Measurements from ENCODE around the gene SRCIN1.

The SRCIN1 gene

DNA sequence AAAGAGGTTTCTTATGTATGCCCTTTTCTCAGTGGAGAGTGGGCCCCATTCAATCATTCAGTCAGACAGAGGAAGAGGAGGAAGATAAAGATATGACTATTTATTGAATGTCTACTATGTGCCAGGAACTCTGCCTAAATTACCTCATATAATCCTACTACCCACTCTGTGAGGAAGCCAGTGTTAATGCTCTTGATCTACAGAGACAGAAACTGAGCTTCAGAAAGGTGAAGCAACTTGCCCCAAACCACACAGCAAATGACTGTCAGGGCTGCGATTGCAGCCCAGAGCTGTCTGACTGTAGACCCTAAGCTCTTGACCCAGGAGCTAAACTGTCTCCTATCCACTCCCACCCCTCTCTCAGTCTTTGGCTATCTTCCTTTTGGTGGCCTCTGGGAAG, 8.4 kb downstream of the SRCIN1 start:
- DNase-seq, result no peak

DNA sequence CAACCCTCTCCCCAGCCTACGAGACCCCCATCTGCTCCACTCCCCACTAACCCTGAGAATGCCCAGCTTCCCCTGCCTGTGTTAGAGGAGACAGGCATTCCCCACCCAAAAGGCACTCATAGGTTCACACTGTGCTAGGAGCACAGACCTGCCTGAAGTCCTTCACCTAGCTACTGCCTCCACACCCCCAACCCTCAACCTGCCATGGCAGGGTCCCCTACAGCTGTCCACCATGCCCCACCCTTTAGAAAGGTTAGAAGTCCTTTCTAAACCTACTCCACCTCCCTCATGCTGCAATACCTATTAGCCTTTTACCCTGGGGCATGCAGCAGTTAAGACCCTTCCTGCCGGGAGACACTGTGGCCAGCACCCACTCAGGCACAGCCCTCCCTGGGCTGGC, 9.1 kb downstream of the SRCIN1 start:
- DNase-seq, result no peak

DNA sequence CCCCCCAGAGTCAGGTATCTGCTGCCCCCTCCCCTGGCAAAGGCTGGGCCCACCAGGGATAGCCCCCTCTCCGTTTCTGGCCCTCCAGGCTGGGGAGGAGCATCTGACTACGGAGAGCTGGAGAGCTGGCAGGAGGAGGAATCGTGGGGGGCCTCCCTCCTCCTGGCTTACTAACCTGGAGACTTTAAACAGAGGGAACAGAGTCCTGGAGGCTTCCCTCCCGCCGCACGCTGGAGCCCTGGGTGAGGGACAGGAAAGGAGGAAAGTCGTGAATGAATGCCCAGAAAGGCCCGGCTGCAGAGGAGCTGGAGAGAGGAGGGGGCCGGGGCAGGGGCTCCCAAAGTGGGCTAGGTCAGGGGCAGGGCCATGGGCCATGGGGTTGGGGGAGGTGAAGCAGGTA, 9.9 kb downstream of the SRCIN1 start:
- no peak for DNase-seq

DNA sequence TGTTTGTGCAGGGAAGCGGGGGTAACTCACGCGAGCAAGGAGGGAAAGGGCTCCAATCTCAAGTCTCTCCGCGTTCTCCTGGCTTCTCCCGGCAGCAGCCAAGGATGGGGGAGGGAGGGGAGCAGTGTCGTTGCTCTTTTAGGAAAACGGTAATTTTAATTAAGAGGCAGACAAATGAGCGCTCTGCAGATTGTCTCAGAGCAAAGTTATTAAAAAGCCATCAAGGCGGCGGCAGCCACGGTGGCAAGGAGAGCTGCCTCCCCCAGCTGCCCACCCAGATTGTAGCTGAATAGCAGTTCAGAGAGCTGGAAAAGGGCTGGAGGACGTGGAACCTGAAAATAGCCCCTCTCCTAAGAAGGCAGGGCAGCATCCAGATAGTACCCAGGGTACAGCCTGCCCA, 11.6 kb downstream of the SRCIN1 start:
- no peak for DNase-seq

DNA sequence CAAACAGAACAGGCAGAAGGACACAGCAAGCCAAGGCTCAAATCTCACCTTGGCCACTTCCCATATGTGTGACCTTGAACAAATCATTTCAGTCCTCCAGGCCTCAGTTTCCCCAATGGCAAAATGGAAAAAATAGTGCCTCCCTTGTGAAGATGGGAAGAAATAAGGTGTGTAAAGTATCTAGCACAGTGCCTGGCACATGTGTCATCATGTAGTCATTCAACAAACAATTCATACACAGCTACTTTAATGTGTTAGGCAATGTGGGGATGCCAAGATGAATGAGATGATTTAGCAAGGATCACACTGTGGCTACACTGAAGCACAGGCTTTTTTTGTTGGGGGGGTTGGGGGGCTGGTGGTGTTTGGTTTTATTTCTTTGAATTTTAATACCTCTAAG, 13.3 kb downstream of the SRCIN1 start:
- no peak for DNase-seq

- peak; percentile 9 for DNase-seq
These were observed 14.0 kb downstream of the SRCIN1 start for GRCh38 chr17:38591759-38592241.

GRCh38 chr17:38590988-38591758, 14.6 kb downstream of the SRCIN1 start:
- no peak for DNase-seq

- no peak for DNase-seq
These were observed 16.2 kb downstream of the SRCIN1 start for GRCh38 chr17:38589462-38590114.

DNA sequence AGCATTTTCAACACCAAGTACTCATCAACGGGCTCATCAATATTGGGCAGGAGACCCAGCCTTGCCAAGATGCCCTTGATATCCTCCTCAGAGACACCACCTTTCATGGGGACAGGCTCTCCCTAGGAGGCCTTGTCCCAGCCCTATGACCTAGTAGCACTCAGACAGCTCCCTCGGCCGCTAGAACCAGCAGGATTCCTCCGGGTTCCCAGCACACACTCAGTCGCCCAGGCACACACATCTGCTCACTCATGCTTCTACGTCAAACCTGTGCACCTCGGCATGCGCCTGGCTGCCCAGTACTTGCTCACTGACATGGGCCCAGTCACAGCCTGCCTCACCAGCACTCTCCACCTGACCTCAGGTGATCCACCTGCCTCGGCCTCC, 17.0 kb downstream of the SRCIN1 start:
- DNase-seq, result no peak

DNA sequence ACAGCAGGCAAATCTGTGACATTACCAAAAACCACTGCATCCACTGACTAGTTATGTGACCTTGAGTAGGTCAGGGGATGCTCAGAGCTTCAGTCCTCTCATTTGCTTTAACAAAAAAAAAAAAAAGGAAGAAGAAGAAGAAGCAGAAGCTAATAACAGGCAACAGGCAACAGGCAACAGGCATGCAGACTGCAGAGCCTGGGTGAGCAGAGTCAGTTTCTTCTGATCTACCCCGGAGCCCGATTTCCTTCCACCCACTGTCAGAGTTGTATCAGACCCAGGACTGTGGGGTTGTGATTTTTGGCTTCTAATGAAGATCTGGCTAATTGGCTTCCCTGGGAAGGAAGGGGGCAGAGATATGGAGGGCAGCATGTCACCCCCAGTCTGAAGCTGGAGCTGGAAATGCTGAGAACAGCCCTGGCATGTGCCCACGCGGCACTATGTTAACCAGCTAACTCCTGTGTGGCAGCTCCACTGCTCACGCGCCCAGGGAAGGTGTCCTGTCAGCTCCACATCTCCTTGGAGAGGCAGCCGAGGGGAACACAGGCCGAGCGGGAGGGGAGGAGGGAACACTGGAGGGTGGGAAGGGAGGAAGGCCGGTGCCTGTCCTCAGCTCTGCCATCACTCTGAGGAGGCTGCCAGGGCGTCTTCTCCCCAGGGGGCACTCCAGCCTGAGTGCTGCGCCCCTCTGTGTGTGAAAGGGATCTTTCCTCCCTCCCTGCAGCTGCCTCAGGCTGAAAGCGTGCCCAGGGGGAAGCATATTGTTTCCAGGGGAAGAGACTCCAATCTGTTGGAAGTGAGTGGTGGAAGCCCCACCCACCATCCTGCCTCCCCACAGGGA, 17.6 kb downstream of the SRCIN1 start:
- DNase-seq, result no peak

DNA sequence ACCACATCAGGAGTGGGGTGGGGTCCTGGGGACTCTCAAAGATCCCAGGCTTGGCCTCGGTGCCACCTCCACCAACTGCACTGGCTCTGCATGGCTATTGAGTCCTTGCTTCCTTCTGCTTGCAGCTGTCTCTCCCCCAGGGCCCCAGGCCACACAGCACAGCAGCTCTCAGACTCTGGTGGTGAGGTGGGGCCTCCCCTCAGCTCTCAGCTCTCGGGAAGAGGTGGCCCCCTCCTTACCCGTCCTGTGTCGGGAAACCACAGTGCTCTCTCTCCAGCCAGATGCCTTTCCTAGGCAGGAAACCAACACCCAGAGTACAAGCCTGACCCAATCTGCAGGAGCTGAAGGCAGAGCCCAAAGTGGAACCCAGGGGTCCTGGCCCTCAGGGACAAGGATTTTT, 18.5 kb downstream of the SRCIN1 start:
- DNase-seq, result no peak

DNA sequence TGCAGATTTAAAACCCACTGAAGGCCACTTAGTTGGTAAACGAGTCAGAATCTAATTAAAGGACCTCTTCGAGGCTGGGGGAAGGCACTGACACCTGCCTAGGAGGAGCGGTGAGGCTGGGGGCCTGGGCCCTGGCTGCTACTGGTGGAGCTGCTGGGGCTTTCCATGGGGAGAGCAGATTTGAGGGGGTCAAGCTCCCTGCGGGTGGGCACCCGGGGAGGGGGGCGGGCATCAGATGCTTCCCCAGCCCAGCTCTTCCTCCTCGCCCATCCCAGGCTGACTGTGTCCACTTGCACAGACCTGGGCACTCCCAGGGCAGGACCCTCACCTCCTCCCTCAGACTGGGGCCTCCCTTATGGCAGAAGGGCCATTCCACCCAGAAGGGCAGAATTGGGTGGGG, 19.0 kb downstream of the SRCIN1 start:
- no peak for DNase-seq

DNA sequence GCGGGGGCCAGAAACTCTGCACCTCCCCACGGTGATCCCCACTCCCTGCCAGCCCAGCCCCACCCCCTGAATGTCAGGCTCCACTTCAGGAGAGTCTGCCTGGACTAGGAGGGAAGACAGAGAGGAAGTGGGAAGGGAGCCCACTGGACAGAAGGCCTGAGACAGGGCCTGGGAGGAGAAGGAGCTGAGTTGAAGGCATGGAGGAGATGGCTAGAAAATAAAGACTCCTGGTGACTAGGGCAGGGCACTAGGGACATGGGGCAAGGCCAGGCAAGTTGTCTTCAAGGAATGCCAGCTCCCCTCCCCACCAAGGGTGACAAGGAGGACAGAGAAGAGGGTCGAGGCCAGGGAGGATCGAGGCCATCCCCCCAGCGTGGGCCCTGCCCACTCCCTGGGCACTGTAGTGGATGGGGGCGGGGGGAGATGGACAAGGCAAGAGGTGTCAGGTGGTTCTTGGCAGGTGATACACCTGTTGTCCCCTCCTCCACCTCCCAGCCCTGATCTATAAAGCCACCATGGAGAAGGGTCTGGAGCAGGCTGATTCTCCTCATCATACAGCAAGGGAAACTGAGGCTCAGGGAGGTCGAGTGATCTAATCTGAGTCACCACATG, 19.7 kb downstream of the SRCIN1 start:
- no peak for DNase-seq

DNA sequence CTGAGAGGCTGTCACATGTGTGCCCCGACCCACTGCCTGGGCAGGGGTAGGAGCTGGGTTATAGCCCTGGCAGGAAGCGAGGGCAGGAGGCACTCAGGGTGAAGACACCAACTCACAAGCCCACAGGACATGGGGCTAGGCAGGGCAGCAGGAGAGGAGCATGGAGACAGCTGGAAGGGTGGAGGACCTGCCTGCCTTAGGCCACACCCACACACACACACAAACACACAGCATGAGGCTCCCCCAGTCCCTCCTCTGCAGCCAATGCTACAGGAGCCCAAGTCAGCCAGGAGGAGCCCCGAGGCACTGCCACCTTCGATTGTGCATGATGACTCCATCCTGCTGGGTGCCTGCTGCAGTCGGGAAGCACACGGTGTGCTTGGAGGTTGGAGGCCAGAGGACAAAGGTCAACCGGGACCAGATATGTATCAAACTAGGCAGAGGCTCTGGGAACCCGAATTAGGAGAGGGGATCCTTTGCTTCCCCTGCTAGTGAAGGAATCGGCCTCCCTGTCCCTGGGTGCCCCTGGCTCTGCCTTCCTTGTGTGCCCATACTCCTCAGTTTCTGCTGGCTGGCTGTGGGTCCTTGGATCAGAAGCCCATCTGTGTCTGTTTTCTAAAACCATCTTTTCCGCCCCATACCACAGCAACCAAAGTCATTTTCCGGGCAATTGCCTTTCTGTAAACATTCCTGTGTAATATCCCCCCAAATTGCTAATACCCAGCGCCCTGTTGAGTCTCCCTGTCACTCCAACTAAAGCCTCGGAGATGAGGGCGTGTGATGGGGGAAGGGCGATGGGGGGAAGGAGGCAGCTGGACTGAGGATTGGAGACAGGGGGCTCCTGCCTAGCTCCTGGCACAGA, 20.5 kb downstream of the SRCIN1 start:
- DNase-seq, result no peak

- peak; percentile 48 for DNase-seq
These were observed 21.3 kb downstream of the SRCIN1 start for GRCh38 chr17:38584350-38584925.

DNA sequence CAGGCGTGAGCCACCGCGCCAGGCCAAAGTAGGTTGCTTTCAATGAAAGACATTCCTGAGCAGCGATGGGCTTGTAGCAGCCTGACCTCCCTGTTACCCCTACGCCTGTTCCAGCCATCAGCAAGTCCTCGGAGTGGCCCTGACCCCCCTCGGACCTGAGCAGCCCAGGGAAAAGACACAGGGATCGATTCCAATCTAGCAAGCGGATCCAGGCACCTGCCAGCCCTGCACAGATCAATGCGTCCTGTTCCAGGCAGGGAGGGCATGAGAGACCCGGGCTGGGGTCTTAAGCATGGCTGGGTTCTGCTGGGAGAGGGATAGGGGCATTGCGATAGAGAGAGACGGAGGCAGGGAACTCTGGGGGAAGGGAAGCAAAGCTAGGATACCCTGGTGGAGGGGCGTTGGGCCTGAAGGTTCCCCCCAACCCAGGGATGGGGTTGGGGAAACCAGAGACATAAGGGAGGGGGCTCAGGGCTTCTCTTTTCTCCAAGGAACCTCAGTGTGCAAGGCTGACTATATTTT, 21.9 kb downstream of the SRCIN1 start:
- DNase-seq, result no peak

DNA sequence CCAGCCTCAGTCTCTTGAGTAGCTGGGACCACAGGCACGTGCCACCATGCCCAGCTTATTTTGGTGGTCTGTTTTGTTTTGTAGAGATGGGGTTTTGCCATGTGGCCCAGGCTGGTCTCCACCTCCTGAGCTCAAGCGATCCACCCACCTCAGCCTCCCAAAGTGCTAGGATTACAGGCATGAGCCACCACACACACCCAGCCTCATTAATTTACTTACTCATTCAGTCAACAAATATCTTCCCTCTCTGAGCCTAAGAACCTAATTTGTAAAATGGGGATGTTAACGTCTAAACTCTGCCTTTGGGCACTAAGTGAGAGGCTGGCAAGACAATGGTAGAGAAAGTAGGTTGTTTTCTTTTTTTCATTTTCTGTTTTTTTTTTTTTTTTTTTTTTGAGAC, 22.6 kb downstream of the SRCIN1 start:
- no peak for DNase-seq

DNA sequence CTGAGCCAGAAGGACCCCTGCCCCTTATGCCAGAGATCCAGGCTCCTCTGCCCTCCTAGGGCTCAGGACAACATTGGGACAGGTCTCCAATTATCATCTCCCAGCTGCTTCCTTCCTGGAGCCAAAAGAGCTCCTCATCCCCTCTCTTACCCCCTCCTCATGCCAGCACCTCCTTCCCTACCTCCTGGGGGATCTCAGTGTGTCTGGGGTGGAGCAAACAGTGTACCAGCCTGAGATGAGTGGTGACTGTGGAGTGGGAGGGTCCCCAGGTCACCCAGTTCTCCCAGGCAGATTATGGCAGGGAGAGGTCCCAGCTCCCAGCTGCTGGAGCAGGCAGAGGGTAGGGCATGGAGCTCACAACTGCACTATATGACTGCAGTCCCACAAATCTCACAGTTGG, 23.7 kb downstream of the SRCIN1 start:
- DNase-seq, result no peak

DNA sequence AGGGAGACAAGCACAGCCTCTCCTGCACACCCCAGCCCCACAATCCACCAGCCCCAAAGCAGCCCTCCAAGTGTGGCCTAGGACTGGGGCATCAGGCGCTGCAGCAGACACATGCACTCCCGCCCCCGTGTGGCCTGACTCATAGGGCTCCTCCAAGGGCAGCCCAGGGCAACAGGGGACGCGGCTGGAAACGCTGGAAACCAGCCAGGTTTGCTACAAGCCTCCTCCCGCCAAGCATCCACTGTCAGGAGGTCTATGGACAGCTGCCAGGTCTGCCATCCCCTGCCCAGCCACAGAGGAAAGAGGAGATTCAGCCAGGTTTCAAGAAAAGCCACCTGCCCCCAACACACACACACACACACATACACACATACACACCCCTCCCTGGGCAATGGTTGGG, 25.8 kb downstream of the SRCIN1 start:
- peak; percentile 36 for DNase-seq

DNA sequence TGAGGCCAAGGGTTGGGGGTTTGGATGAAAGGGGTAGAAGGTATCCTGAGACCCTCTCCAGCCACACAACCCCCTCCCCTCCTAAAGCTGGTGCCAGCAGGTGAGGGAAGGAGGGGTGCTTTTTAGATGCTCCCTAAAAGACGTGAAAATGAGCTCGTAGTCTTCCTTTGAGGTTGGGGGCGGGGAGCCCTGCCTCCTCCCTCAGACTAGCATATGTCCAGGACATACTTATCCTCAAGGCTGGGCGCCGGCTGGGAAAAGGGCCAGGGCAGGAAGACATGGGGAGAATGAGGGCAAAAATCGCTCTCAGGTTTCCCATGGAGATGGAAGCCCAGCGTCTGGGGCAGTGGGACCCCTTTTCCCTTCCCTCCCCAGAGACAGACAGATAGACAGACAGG, 26.7 kb downstream of the SRCIN1 start:
- DNase-seq, result no peak

- DNase-seq, result no peak
These were observed 27.3 kb downstream of the SRCIN1 start for GRCh38 chr17:38578229-38579082.

Data from HCEC 1CT (cell line).